Stromal cell of bone marrow (primary cell): ENCODE results near the gene PRPF38B.
"Not testable (repeated sequence)": the region's sequence is repeated elsewhere in the genome, so short reads cannot be mapped to it uniquely, and the experiment has no call there.

Experiments used
- DNase-seq: peaks from one replicate; pipeline ENCODE4 v3.0.0-alpha.2; 2012; ENCODE audit warnings: low read depth

Gene PRPF38B

DNA sequence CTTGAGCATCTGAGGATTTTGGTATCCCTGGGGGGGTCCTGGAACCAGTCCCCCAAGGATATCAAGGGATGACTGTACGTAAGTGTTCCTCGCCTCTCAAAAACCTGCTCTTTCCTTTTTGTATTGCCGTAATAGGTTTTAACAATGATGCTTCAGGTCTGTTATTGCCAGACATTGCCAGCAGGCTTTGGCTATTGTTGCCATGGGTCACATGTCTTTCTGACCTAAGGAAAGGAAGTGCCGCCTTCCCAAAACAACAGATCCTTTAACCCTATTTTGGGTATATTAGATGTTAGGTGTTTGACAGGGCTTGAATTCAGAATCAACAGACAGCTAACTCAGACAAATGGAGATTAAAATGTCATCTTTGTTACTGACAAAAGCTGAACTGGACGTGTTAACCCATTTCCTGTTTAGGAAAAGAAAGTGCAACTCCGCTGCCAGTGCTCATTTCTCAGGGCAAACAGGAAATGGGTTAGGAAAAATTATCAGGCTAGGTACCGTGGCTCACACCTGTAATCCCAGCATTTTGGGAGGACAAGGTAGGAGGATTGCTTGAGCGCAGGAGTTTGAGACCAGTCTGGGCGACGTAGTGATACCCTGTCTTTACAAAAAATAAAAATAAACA is 12.4 kb upstream of the PRPF38B start:
- DNase-seq = no peak

- not testable (repeated sequence) for DNase-seq
Measured at GRCh38 chr1:108681701-108682100, 10.4 kb upstream of the PRPF38B start.

DNA sequence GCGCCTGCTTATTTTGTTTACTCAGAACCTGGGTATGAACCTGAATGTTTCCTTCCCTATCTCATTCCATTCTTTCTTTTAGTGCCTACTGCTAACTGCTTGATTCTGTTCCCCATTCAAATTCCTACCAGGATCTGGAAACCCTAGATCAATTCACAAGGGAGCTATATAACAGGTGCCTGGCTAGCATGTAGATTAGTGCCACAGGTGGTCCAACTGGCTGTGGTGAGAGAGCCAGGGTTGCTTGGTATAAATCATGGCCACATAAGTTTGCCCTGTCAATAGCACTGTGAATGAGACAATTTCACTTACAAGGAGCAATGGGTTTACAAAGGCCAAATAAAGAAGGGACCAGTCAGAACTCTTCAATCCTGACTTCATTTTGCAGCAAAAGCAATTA is 6.6 kb upstream of the PRPF38B start:
- no peak for DNase-seq

GRCh38 chr1:108686614-108687313 is 5.3 kb upstream of the PRPF38B start:
- no peak for DNase-seq

DNA sequence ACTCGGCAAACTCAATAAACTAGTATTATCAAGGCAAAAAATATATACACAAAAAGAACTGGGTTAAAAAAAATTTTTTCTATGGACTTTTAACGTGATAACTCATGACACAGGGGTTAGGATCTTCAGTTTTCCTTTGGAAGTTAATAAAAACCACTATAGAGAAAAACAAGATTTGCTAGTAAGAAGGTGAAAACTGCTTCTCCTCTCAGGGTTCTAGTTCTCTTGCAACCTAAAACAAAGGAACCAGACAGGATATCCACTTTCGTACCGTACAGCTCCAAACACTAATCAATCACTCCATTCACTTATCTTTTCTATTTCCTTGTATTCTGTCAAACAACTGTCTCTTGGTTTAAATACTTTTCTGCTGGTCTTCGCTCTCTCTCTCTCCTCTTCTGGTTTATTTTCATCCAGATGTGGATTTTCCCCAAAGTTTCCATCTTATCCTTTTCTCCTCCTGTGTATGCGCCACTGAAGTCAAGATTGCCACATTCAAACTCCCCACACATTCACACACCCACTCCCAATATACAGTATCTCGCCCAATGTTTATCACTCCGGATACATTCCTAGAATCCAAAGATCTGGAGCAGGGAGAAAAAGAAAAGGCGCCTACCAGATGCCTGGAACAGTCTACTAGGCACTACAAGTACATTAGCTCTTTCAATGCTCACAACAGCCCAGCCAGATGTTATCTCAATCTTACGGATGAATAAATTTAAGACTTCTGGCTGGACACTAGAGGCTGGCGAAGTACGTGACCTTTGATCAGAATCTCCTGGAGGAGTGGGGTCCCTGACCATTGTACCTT is 775 bp upstream of the PRPF38B start:
- no peak for DNase-seq

DNA sequence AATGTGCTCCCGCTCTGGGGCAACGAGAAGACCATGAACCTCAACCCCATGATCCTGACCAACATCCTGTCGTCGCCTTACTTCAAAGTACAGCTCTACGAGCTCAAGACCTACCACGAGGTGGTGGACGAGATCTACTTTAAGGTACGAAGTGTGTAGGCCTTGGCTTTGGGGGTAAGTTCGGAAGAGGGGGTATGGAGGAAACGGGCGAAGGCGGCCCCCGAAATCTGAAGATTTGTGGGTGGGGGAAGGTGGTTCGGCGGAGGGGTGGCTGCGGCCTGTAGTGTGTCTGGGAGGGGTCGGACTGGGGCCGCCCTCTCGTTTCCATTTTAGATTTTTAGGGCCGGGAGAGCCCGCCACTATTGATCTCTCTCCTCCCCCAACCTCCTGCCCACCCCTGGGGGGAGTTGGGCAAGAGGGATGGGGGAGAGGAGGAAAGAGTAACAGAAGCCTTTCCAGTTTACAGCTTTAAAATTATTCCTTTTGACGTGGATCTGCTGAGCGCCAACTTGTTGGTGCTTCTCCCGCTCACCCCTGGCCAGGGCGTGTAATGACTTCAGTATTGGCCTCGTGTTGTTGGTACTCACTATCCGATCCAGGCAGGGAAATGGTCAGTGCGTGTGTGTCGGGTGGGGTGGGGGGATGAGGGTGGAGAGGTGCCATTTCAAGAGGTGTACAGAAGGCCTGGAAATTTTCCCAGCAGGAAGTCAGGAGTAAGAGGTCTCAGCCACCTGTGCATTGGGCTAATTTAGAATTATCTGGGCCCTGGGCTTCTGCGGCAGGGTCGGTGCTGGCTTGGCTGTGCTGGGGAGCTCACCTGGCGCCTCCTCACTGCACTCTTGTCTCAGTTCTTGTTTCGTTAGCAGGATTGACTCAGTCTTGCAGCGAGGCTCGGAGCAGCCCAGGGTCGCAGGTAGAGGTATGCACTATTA is 880 bp downstream of the PRPF38B start:
- peak; percentile 56 for DNase-seq

GRCh38 chr1:108695535-108695934 is 3.4 kb downstream of the PRPF38B start:
- no peak for DNase-seq

- no peak for DNase-seq
Measured at GRCh38 chr1:108699375-108700332, 7.5 kb downstream of the PRPF38B start.

- DNase-seq = no peak
Measured at GRCh38 chr1:108701176-108701849, 9.2 kb downstream of the PRPF38B start.

GRCh38 chr1:108702109-108702508 is 10.0 kb downstream of the PRPF38B start:
- not testable (repeated sequence) for DNase-seq

DNA sequence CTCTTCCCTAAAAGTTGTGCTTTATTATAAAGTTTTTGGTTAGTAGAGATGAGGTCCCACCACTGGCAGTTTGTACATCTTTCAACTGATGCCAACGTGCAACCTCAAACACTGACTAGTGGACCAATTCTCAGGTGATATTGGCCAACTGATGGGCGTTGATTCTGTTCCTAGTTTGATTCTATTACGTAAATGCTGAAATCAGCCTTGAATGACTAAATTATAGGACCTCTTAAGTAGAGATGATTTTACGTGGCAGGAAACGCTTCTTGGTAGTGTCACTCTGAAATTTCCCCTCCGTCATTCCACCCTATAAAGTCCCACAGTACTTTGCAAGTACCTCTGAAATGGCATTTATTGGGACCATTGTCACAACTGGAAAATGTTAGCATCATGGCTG is 11.8 kb downstream of the PRPF38B start:
- DNase-seq = no peak

- peak; percentile 69 for DNase-seq
Measured at GRCh38 chr1:108704496-108704895, 12.4 kb downstream of the PRPF38B start.

GRCh38 chr1:108706643-108707042 is 14.5 kb downstream of the PRPF38B start:
- DNase-seq = no peak

- no peak for DNase-seq
Measured at GRCh38 chr1:108708691-108709660, 16.9 kb downstream of the PRPF38B start.

DNA sequence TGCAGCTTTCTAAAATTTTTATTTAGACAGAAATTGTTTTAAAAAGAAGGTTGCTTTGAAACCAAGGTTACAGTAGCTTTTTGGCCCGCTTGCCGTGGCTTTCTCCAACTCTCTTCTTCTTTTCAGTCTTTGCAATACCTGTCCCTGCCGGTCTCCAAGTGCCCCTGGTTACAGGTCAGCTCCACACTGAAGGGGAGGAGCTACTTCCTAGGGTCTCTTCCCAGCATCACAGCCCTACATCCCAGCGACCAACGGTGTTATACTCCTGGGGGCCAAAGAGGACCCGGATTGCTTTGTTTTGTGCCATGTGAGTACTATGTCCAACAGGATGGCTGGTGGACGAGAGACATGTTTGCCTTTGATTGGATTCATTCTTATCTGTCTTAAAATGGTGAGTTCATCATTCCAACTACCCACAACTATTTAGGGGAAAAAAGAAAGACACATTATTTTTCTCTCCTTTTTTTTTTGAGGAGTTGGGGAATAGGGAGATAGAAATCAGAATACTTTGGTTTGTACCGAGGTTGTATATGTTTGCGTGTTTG is 20.6 kb downstream of the PRPF38B start, which contains the start of gene FNDC7:
Gene FNDC7, plus strand, starts transcription at position 303 of the 545 bp plus-strand sequence. Its CDS starts 26 bp downstream, at position 329.
- DNase-seq = no peak

- DNase-seq = no peak
Measured at GRCh38 chr1:108715932-108716331, 23.8 kb downstream of the PRPF38B start.

DNA sequence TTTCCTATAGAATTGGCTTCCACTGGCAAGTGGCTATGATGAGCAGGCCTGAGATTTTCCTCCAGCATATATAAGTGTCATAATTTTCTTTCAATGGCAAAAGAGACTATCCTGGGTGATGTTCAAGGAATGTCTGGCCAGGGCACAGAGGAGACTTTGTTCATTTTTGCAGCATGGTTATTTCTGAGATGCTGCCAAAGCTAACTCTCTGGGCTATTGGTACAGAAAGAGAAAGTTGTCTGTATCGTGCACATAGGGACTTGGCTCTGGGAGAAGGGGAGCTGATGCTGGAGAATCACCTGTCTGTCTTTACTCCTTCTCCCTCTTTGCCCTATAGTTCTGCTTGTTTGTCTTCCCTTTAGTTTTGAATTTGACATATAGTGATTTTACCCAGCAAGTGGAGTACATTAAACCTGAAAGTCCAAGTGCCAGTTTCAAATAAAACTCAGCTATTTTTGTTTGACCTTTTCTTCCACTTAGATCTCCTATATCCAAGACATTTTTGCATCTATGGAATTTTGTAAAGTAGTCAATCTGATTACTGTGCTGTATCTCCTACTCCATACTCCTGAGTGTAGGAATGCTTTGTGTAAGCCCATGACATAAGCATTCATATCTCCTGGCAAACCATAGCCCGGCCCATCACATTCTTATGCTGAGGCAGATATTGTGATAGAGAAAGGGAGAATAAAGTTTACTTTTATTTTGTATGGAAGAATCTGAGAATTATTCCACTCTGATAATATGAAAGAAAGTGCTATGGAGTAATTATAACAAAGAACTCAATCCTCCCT is 24.5 kb downstream of the PRPF38B start:
- no peak for DNase-seq
